IMR-90 (cell line): ENCODE results near the gene SERPINA3. TPM values are rescaled to one million over a fixed set of nuclear protein-coding genes. Genes with fewer than 3 reads are reported as not detected.

Source experiments
- ATAC-seq: fragments of 200-7000 bp; cut with Tn5 transposase; 2 replicates; pipeline ENCODE4 v1.9.1; 2020; ENCODE audit warnings: low read depth, mild to moderate bottlenecking, moderate library complexity
- BruUV-seq: library from RNA; stranded (reverse); fragments of 400-500 nt; replicated peaks from 2 replicates; lab custom pipeline; 2021; lab: Mats Ljungman, UMichigan
- CTCF ChIA-PET: fragments of 300-600 bp; formaldehyde crosslinking; extraction: SDS; loops from one replicate; lab custom pipeline; 2021; ENCODE audit warnings: antibody characterized with exemption; lab: Yijun Ruan, JAX
- POLR2A ChIA-PET: fragments of 300-600 bp; sonication (Branson Sonifier 250); formaldehyde crosslinking; loops from one replicate; lab custom pipeline; 2022; ENCODE audit warnings: antibody characterized with exemption; ENCODE audit not compliant: unreplicated experiment; lab: Charles Lee
- DNase-seq: peaks from one replicate; pipeline ENCODE4 v3.0.0; 2013
- H2AFZ ChIP-seq: replicated peaks from 2 replicates; pipeline ENCODE3; 2013; ENCODE audit warnings: low read length, mild to moderate bottlenecking; ENCODE audit not compliant: poor library complexity
- H2AK5ac ChIP-seq: 2 replicates; pipeline ENCODE4 v1.6.1; 2013; ENCODE audit warnings: low read depth, low read length, inconsistent platforms
- H2AK9ac ChIP-seq: replicated peaks from 2 replicates; pipeline ENCODE3; 2013; ENCODE audit warnings: mild to moderate bottlenecking, low read depth, low read length, moderate library complexity; ENCODE audit not compliant: poor library complexity
- H2BK120ac ChIP-seq: 2 replicates; pipeline ENCODE4 v1.6.1; 2013; ENCODE audit warnings: low read depth, low read length, inconsistent platforms
- H2BK15ac ChIP-seq: 3 replicates; pipeline ENCODE4 v1.6.1; 2013; ENCODE audit warnings: low read depth, low read length, inconsistent platforms
- H2BK20ac ChIP-seq: 2 replicates; pipeline ENCODE4 v1.6.1; 2013; ENCODE audit warnings: low read depth, mild to moderate bottlenecking, inconsistent platforms, low read length, moderate library complexity
- H2BK5ac ChIP-seq: 2 replicates; pipeline ENCODE4 v1.6.1; 2013; ENCODE audit warnings: mild to moderate bottlenecking, low read depth, low read length, inconsistent platforms; ENCODE audit not compliant: poor library complexity, severe bottlenecking
- H3K14ac ChIP-seq: replicated peaks from 2 replicates; pipeline ENCODE4 v1.6.1; 2013; ENCODE audit warnings: low read depth, low read length, inconsistent platforms
- H3K18ac ChIP-seq: 2 replicates; pipeline ENCODE4 v1.6.1; 2013; ENCODE audit warnings: low read depth, low read length, control low read depth
- H3K23ac ChIP-seq: 2 replicates; pipeline ENCODE4 v1.6.1; 2013; ENCODE audit warnings: low read depth, low read length, inconsistent platforms
- H3K27ac ChIP-seq: 2 replicates; pipeline ENCODE4 v1.5.1; 2013; ENCODE audit warnings: mild to moderate bottlenecking, control low read depth, low read length; ENCODE audit not compliant: insufficient read depth
- H3K27me3 ChIP-seq: 2 replicates; pipeline ENCODE4 v1.6.1; 2013; ENCODE audit warnings: low read length; ENCODE audit not compliant: control insufficient read depth, insufficient read depth
- H3K36me3 ChIP-seq: 2 replicates; pipeline ENCODE4 v1.6.1; 2013; ENCODE audit warnings: low read length, mixed read lengths; ENCODE audit not compliant: control insufficient read depth, insufficient read depth
- H3K4ac ChIP-seq: 2 replicates; pipeline ENCODE4 v1.6.1; 2013; ENCODE audit warnings: low read depth, low read length, inconsistent platforms
- H3K4me1 ChIP-seq: 2 replicates; pipeline ENCODE4 v1.6.1; 2013; ENCODE audit warnings: low read length, mixed read lengths; ENCODE audit not compliant: control insufficient read depth, insufficient read depth
- H3K4me2 ChIP-seq: 2 replicates; pipeline ENCODE4 v1.6.1; 2013; ENCODE audit warnings: low read depth, mild to moderate bottlenecking, control low read depth, low read length, moderate library complexity
- H3K4me3 ChIP-seq: 2 replicates; pipeline ENCODE4 v1.5.1; 2013; ENCODE audit warnings: low read depth, mild to moderate bottlenecking, control low read depth, low read length, moderate library complexity; ENCODE audit not compliant: insufficient read depth
- H3K56ac ChIP-seq: 2 replicates; pipeline ENCODE4 v1.6.1; 2013; ENCODE audit warnings: low read length, inconsistent platforms; ENCODE audit not compliant: insufficient read depth; ENCODE audit errors: extremely low read depth
- H3K79me1 ChIP-seq, 2 experiments: 2 replicates each; pipeline ENCODE4 v1.6.1; 2013; ENCODE audit warnings: low read length in 2 of 2, inconsistent platforms in 1 of 2, low read depth in 1 of 2
- H3K9ac ChIP-seq: 2 replicates; pipeline ENCODE4 v1.6.1; 2013; ENCODE audit warnings: low read depth, low read length, control low read depth
- H3K9me1 ChIP-seq: 2 replicates; pipeline ENCODE4 v1.6.1; 2013; ENCODE audit warnings: low read length, inconsistent platforms; ENCODE audit not compliant: insufficient read depth
- H3K9me3 ChIP-seq: 2 replicates; pipeline ENCODE4 v1.6.1; 2013; ENCODE audit warnings: low read length; ENCODE audit not compliant: control insufficient read depth, insufficient read depth
- H4K20me1 ChIP-seq: 2 replicates; pipeline ENCODE4 v1.6.1; 2013; ENCODE audit warnings: low read length, inconsistent platforms; ENCODE audit not compliant: insufficient read depth
- H4K5ac ChIP-seq: 2 replicates; pipeline ENCODE4 v1.6.1; 2013; ENCODE audit warnings: mild to moderate bottlenecking, low read depth, low read length, control low read depth
- H4K8ac ChIP-seq, 2 experiments: 2 replicates each; pipeline ENCODE4 v1.6.1; 2013; ENCODE audit warnings: low read depth in 2 of 2, low read length in 2 of 2, control low read depth in 1 of 2, inconsistent platforms in 1 of 2
- H4K91ac ChIP-seq: 2 replicates; pipeline ENCODE4 v1.6.1; 2013; ENCODE audit warnings: low read depth, low read length, inconsistent platforms; ENCODE audit not compliant: insufficient read depth
- CEBPB ChIP-seq: IDR thresholded peaks from 2 replicates; pipeline ENCODE4 v1.6.1; 2012; ENCODE audit warnings: low read depth, low read length, improper control_type of control experiment
- CHD1 ChIP-seq: IDR thresholded peaks from 2 replicates; pipeline ENCODE4 v1.6.1; 2012; ENCODE audit warnings: low read depth, low read length, improper control_type of control experiment
- ELK1 ChIP-seq: fragments of 150-350 bp; IDR thresholded peaks from 2 replicates; pipeline ENCODE4 v1.6.1; 2016; ENCODE audit warnings: low read depth, mild to moderate bottlenecking, low read length, moderate library complexity, borderline replicate concordance
- FOS ChIP-seq: fragments of 150-350 bp; IDR thresholded peaks from 2 replicates; pipeline ENCODE4 v1.6.1; 2016; ENCODE audit warnings: low read depth, low read length
- MAFK ChIP-seq: IDR thresholded peaks from 2 replicates; pipeline ENCODE4 v1.6.1; 2012; ENCODE audit warnings: low read depth, low read length, improper control_type of control experiment
- MAZ ChIP-seq: IDR thresholded peaks from 2 replicates; pipeline ENCODE4 v1.6.1; 2012; ENCODE audit warnings: low read depth, mild to moderate bottlenecking, low read length, improper control_type of control experiment, moderate library complexity, borderline replicate concordance
- NFE2L2 ChIP-seq: fragments of 150-350 bp; IDR thresholded peaks from 2 replicates; pipeline ENCODE4 v1.6.1; 2016; ENCODE audit warnings: low read depth, mild to moderate bottlenecking, low read length
- RAD21 ChIP-seq: IDR thresholded peaks from 2 replicates; pipeline ENCODE4 v1.6.1; 2012; ENCODE audit warnings: low read length, improper control_type of control experiment
- RCOR1 ChIP-seq: IDR thresholded peaks from 2 replicates; pipeline ENCODE4 v1.6.1; 2012; ENCODE audit warnings: mild to moderate bottlenecking, low read length, improper control_type of control experiment; ENCODE audit not compliant: insufficient replicate concordance
- RFX5 ChIP-seq: IDR thresholded peaks from 2 replicates; pipeline ENCODE4 v1.8.0; 2012; ENCODE audit warnings: low read depth, mild to moderate bottlenecking, low read length, moderate library complexity
- SMC3 ChIP-seq: fragments of 150-350 bp; IDR thresholded peaks from 2 replicates; pipeline ENCODE4 v1.6.1; 2016; ENCODE audit warnings: low read depth, mild to moderate bottlenecking, antibody characterized with exemption, low read length, moderate library complexity
- USF2 ChIP-seq: fragments of 150-350 bp; IDR thresholded peaks from 2 replicates; pipeline ENCODE4 v1.6.1; 2017; ENCODE audit warnings: mild to moderate bottlenecking, antibody characterized with exemption, low read length, low read depth
- WGBS, 2 experiments: methylation state at CpG; one replicate each; pipeline versions ENCODE4 v1.1.5 to v1.1.7; 2013; ENCODE audit warnings: missing lambda C conversion rate in 2 of 2; ENCODE audit not compliant: insufficient read length in 1 of 2; ENCODE audit errors: extremely low coverage in 2 of 2; 5-methylcytosine and 5-hydroxymethylcytosine counted together
- dilution Hi-C: fragments of 300-500 bp; cut with HindIII; formaldehyde crosslinking; loops from one replicate; pipeline ENCODE4 v1.14.3; 2018; ENCODE audit warnings: low sequenced_read_pairs; ENCODE audit not compliant: unreplicated experiment
- in situ Hi-C: fragments of 300-500 bp; cut with MboI; formaldehyde crosslinking; loops from 3 replicates; pipeline ENCODE4 v1.14.3; 2019; ENCODE audit warnings: low sequenced_read_pairs, inconsistent platforms, mixed read lengths
- intact Hi-C: fragments of 100-400 bp; cut with micrococcal nuclease; formaldehyde crosslinking; loops from 2 replicates; pipeline ENCODE4 v1.10.0; 2022
- polyA plus RNA-seq, 3 experiments: library from polyadenylated mRNA; depleted of rRNA; stranded (reverse); fragments of >200 nt; gene quantifications; 2 replicates each; pipeline ENCODE4 v1.2.3, GENCODE V29; 2012; ENCODE audit warnings: low replicate concordance in 1 of 3
- total RNA-seq: library from RNA; depleted of rRNA; stranded (reverse); fragments of >200 nt; gene quantifications from 2 replicates; pipeline ENCODE4 v1.2.3, GENCODE V29; 2012

SERPINA3 gene
- total and polyA plus RNA-seq, 2 of the 4 experiments (the other 2 are of a cell fraction) = 0.36 to 0.48 TPM

- intact Hi-C loops (no loop called here), in situ Hi-C loops (no loop called here), dilution Hi-C loops (no loop called here)
- H3K9me1 ChIP-seq = no peaks in the 10 kb centered on the region
- H3K23ac ChIP-seq = no peak overlapping the region
- ChIA-PET CTCF (no interaction called here), POLR2A (no interaction called here)
- H2BK120ac ChIP-seq = no peak overlapping the region
- no CpG with 5 or more reads among the region's 4 CpGs for WGBS, 2 experiments
- no peaks in the 10 kb centered on the region for H3K79me1 ChIP-seq
- H3K14ac ChIP-seq = no peak overlapping the region
- H3K4me3 ChIP-seq = no peak overlapping the region
- H3K56ac ChIP-seq = no peak overlapping the region
- no peak overlapping the region for H4K91ac ChIP-seq
- no peaks in the 10 kb centered on the region; the same call in 1 of the 2 replicates for H3K27me3 ChIP-seq
- H4K8ac ChIP-seq = no peak overlapping the region
- ATAC-seq (no peak), DNase-seq (no peak)
- no peak overlapping the region for H4K5ac ChIP-seq
- no TSS peak for BruUV-seq
- H2BK5ac ChIP-seq = no peak overlapping the region
- H3K4me2 ChIP-seq = no peak overlapping the region
- no peak overlapping the region for H2AK9ac ChIP-seq
- no peak overlapping the region for H3K18ac ChIP-seq
- H3K9me3 ChIP-seq = no peaks in the 10 kb centered on the region
- no peaks in the 10 kb centered on the region for H3K4me1 ChIP-seq
- no peak overlapping the region for H2AK5ac ChIP-seq
- no peak overlapping the region for H3K9ac ChIP-seq
- no peak overlapping the region for H2AFZ ChIP-seq
- no peaks in the 10 kb centered on the region for H3K36me3 ChIP-seq
- no peak overlapping the region for H3K27ac ChIP-seq
- H2BK20ac ChIP-seq = no peak overlapping the region
- no peak overlapping the region for H2BK15ac ChIP-seq
- no peaks in the 10 kb centered on the region for H4K20me1 ChIP-seq
- no peak overlapping the region for H3K4ac ChIP-seq
- TF ChIP-seq ELK1 = no peak
- no peak for TF ChIP-seq RAD21
- no peak for TF ChIP-seq RCOR1
- TF ChIP-seq MAFK = no peak
- no peak for TF ChIP-seq CHD1
- no peak for TF ChIP-seq FOS
- TF ChIP-seq USF2 = no peak
- TF ChIP-seq SMC3 = no peak
- no peak for TF ChIP-seq RFX5
- no peak for TF ChIP-seq CEBPB
- TF ChIP-seq MAZ = no peak
- no peak for TF ChIP-seq NFE2L2
These were observed 43.9 kb downstream of the SERPINA3 start for GRCh38 chr14:94656043-94656442.
